Activated B cell treated with CpG ODN at 0.5 μM for 24 hours (primary cell): ENCODE measurements around the gene UNC119B. TPM values are rescaled to one million over a fixed set of nuclear protein-coding genes. Genes with fewer than 3 reads are reported as not detected.

Experiments
- ATAC-seq: fragments of 200-7000 bp; cut with Tn5 transposase; one replicate; pipeline ENCODE4 v1.10.0; 2021; ENCODE audit warnings: low read depth, mild to moderate bottlenecking, moderate library complexity
- CTCF ChIA-PET: fragments of 350-600 bp; sonication (Branson Sonifier 250); formaldehyde crosslinking; loops from one replicate; lab custom pipeline; 2021; ENCODE audit warnings: antibody characterized with exemption; lab: Charles Lee
- POLR2A ChIA-PET: fragments of 350-600 bp; sonication (Branson Sonifier 250); formaldehyde crosslinking; loops from one replicate; lab custom pipeline; 2021; ENCODE audit warnings: antibody characterized with exemption; lab: Charles Lee
- DNase-seq: peaks from one replicate; pipeline ENCODE4 v3.0.0; 2022
- H3K27ac Mint-ChIP-seq: one replicate; pipeline ENCODE4 v1.8.0; 2020; ENCODE audit warnings: mixed read lengths
- H3K27me3 Mint-ChIP-seq: one replicate; pipeline ENCODE4 v1.8.0; 2021; ENCODE audit warnings: mixed read lengths
- H3K36me3 Mint-ChIP-seq: one replicate; pipeline ENCODE4 v1.8.0; 2021; ENCODE audit warnings: low read depth, mixed read lengths
- H3K4me1 Mint-ChIP-seq: one replicate; pipeline ENCODE4 v1.8.0; 2021; ENCODE audit warnings: mixed read lengths
- H3K4me3 Mint-ChIP-seq: one replicate; pipeline ENCODE4 v1.8.0; 2020; ENCODE audit warnings: mild to moderate bottlenecking, mixed read lengths
- H3K9me3 Mint-ChIP-seq: one replicate; pipeline ENCODE4 v1.8.0; 2020; ENCODE audit warnings: mixed read lengths
- intact Hi-C: fragments of 100-400 bp; cut with micrococcal nuclease; formaldehyde crosslinking; loops from one replicate; pipeline ENCODE4 v1.15.1; 2024
- total RNA-seq: library from RNA; stranded (reverse); gene quantifications from 2 replicates; pipeline ENCODE4 v1.2.3, GENCODE V29; 2022
- TF ChIP-seq, protein P1 (sequence below): fragments of 200-600 bp; IDR thresholded peaks from one replicate; pipeline ENCODE4 v1.8.0; 2022; ENCODE audit warnings: antibody characterized with exemption, mild to moderate bottlenecking

Gene UNC119B
- total RNA-seq, 1 donor from 2014 or later, result 18.5 TPM

- H3K27ac Mint-ChIP-seq, result no peak overlapping the region
- ATAC-seq (no peak), DNase-seq (no peak)
- TF ChIP-seq, protein P1, sequence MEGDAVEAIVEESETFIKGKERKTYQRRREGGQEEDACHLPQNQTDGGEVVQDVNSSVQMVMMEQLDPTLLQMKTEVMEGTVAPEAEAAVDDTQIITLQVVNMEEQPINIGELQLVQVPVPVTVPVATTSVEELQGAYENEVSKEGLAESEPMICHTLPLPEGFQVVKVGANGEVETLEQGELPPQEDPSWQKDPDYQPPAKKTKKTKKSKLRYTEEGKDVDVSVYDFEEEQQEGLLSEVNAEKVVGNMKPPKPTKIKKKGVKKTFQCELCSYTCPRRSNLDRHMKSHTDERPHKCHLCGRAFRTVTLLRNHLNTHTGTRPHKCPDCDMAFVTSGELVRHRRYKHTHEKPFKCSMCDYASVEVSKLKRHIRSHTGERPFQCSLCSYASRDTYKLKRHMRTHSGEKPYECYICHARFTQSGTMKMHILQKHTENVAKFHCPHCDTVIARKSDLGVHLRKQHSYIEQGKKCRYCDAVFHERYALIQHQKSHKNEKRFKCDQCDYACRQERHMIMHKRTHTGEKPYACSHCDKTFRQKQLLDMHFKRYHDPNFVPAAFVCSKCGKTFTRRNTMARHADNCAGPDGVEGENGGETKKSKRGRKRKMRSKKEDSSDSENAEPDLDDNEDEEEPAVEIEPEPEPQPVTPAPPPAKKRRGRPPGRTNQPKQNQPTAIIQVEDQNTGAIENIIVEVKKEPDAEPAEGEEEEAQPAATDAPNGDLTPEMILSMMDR, result no peak
- H3K36me3 Mint-ChIP-seq, result peaks cover 57% of the 10 kb centered on the region
- H3K27me3 Mint-ChIP-seq, result no peaks in the 10 kb centered on the region
- peaks cover 11% of the 10 kb centered on the region for H3K4me1 Mint-ChIP-seq
- no peaks in the 10 kb centered on the region for H3K9me3 Mint-ChIP-seq
- ChIA-PET POLR2A (interaction anchor here (0.9 kb wide), 1 partner anchor 16 kb away, joined by 3 read pairs; the partner anchor contains the start of gene MLEC), CTCF (interaction anchor here (0.9 kb wide), 1 partner anchor 56 kb away, joined by 3 read pairs; no protein-coding TSS in a partner anchor)
- H3K4me3 Mint-ChIP-seq, result no peak overlapping the region
- intact Hi-C loops, result no loop called here
These were observed 7.6 kb upstream of the UNC119B start for GRCh38 chr12:120702637-120703036.

DNA sequence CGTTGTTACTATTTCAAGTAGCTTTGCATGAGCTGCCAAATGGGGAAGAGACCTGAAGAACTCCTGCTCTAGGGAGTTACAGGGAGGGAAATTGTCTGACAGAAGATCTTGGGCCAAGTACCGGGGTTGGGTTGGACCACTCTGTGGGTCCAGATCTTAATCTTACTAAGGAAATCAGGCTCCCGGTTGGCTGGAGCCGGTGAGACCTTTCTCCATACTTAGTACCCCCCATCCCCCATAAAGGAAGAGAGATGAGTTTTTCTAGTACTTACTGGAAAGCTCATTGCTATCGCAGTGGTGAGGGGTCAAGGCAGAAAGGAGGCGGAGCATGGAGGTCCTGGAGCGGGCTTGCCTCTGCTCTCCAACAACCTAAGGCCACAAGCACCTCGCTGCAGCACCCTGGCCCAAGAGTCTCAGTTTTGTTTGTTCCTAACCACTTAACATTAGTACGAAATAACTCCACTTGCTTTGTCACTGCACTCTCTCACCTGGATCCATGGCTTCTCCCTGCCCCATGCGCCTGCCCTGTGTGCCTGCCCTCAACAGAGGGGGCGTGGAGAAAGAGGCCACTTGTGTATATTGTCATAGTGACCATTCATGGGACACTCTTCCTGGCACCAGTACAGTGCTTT, 6.8 kb upstream of the UNC119B start:
- intact Hi-C loops, result no loop called here
- ChIA-PET CTCF (interaction anchor here (0.9 kb wide), 1 partner anchor 57 kb away, joined by 3 read pairs; no protein-coding TSS in a partner anchor), POLR2A (no interaction called here)
- Mint-ChIP-seq H3K36me3 (peaks cover 49% of the 10 kb centered on the region), H3K27me3 (no peaks in the 10 kb centered on the region), H3K27ac (no peak overlapping the region), H3K4me3 (no peak overlapping the region), H3K4me1 (peaks cover 7% of the 10 kb centered on the region), H3K9me3 (no peaks in the 10 kb centered on the region)
- DNase-seq, result no peak
- TF ChIP-seq, protein P1, result no peak
- no peak for ATAC-seq

DNA sequence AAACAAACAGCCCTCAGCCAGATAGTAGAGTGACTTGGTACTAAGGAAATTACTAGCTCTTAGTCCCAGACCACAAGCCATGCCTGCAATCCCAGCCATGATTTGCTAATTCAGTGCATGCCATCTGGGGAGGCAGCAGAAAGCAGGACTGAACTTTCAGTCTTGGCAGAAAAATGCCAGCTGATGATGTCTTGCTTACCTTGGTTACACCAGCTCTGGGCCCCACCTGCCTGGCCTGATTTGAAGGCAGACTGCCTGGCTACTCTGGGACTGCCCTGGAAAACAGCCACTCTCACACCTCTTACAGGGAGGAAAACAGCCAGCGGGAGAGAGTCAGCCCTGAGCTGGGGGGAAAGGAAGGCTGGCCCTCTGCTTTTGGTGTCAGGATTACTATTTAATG, 4.6 kb upstream of the UNC119B start:
- DNase-seq (no peak), ATAC-seq (no peak)
- TF ChIP-seq, protein P1, result no peak
- Mint-ChIP-seq H3K36me3 (peaks cover 28% of the 10 kb centered on the region), H3K4me3 (no peak overlapping the region), H3K4me1 (peaks cover 7% of the 10 kb centered on the region), H3K27ac (no peak overlapping the region), H3K27me3 (no peaks in the 10 kb centered on the region), H3K9me3 (no peaks in the 10 kb centered on the region)
- intact Hi-C loops, result no loop called here
- POLR2A ChIA-PET, result no interaction called here
- CTCF ChIA-PET, result interaction anchor here (1.7 kb wide), 1 partner anchor 266 kb away, joined by 4 read pairs; no protein-coding TSS in a partner anchor

- intact Hi-C loops, result no loop called here
- ATAC-seq (no peak), DNase-seq (no peak)
- ChIA-PET CTCF (interaction anchor here (1.7 kb wide), 1 partner anchor 266 kb away, joined by 4 read pairs; no protein-coding TSS in a partner anchor), POLR2A (no interaction called here)
- H3K9me3 Mint-ChIP-seq, result no peaks in the 10 kb centered on the region
- H3K4me3 Mint-ChIP-seq, result no peak overlapping the region
- no peaks in the 10 kb centered on the region for H3K27me3 Mint-ChIP-seq
- no peak overlapping the region for H3K27ac Mint-ChIP-seq
- TF ChIP-seq, protein P1, result no peak
- peaks cover 23% of the 10 kb centered on the region for H3K36me3 Mint-ChIP-seq
- peaks cover 8% of the 10 kb centered on the region for H3K4me1 Mint-ChIP-seq
These were observed 4.2 kb upstream of the UNC119B start for GRCh38 chr12:120706029-120706428.

- DNase-seq (no peak), ATAC-seq (no peak)
- ChIA-PET CTCF (interaction anchor here (1.1 kb wide), 1 partner anchor 60 kb away, joined by 5 read pairs; no protein-coding TSS in a partner anchor), POLR2A (no interaction called here)
- TF ChIP-seq, protein P1, result no peak
- peak overlapping the region; percentile 35 for H3K4me3 Mint-ChIP-seq
- no peaks in the 10 kb centered on the region for H3K27me3 Mint-ChIP-seq
- H3K4me1 Mint-ChIP-seq, result peaks cover 25% of the 10 kb centered on the region
- H3K36me3 Mint-ChIP-seq, result peaks cover 4% of the 10 kb centered on the region
- intact Hi-C loops, result no loop called here
- H3K9me3 Mint-ChIP-seq, result no peaks in the 10 kb centered on the region
- no peak overlapping the region for H3K27ac Mint-ChIP-seq
These were observed 1.6 kb upstream of the UNC119B start for GRCh38 chr12:120708651-120709050.
